GM19452 (cell line): ENCODE measurements around the gene ANKRD33B.
"Not testable (repeated sequence)": the region's sequence is repeated elsewhere in the genome, so short reads cannot be mapped to it uniquely, and the experiment has no call there.

Source experiments
- ATAC-seq: cut with Tn5 transposase; IDR thresholded peaks from one replicate; pipeline ENCODE4 v1.9.1; 2021; ENCODE audit not compliant: unreplicated experiment

ANKRD33B gene

DNA sequence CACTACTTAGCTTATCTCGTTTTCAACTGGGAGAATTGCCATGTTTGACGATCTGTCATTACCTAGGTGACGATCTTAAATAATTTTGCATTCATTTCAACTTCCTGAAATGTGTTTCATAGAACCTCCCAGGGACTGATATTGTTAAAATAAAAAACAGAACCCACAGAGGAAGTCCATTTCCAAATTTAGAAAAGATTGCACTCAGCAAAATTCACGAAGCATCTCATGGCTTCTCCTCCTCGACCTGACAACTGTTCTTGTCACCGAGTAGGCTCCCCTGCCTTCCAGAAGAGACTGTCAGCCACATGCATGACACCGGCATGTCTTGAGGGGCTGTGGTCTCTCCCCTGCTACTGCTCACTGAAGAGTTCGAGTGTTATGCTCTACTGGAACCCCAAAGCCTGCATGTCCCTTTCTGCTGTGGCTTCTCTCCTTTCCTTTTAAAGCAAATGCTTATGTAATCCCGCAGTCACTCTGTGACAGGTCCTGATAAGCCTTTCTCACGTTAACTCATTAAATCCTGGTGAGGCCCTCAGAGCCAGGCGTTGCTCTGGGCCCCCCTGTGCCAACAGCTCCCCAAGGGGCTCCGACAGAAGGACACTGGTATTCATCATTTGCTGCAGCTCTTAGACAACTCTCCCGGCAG is 26.8 kb upstream of the ANKRD33B start:
- ATAC-seq = no peak

DNA sequence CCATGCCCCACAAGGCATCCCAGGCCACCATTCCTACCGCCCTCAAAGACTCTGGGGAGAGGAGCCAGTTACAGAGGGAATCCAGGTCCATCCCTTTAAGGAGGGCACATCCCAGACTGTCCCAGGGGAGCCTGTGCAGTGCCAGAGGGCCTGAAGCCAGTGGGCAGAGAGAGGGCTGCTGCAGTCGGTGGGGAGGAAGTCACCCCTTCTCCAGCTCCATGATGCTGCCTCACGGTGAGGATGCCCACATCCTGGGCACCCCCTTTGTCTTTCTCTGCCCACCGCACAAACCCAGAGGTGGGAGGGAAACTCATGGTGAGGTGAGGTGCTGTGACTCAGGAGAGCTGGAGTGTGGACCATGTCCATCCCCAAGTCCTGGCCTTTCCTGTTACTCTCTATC is 26.2 kb upstream of the ANKRD33B start:
- no peak for ATAC-seq

DNA sequence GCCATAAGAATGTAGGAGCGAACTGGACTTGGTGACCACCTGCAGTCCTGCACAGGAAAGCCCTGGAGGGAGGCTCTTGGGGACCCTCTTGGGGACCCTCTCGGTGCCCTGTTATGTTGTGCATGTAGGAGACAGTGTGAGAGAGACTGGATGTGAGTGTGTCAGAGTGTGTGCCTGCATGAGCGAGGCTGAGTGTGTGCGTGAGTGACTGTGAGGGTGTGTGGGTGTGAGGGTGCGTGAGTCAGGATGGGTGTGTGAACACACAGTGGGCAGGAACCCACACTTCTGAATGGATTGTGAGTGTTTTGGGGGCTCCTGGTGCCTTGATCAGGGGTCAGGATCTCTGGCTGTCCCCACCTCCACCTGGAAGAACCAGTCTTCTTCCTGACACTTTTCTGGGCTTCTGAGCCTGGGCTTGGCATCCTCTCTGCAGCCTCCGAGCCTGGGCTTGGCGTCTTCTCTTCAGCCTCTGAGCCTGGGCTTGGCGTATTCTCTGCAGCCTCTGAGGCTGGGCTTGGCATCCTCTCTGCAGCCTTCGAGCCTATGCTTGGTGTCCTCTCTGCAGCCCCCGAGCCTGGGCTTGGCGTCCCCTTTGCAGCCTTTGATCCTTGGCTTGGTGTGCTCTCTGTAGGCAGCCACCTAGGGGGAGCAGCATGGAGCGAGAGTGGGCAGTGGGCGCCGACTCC is 25.6 kb upstream of the ANKRD33B start:
- no peak for ATAC-seq

DNA sequence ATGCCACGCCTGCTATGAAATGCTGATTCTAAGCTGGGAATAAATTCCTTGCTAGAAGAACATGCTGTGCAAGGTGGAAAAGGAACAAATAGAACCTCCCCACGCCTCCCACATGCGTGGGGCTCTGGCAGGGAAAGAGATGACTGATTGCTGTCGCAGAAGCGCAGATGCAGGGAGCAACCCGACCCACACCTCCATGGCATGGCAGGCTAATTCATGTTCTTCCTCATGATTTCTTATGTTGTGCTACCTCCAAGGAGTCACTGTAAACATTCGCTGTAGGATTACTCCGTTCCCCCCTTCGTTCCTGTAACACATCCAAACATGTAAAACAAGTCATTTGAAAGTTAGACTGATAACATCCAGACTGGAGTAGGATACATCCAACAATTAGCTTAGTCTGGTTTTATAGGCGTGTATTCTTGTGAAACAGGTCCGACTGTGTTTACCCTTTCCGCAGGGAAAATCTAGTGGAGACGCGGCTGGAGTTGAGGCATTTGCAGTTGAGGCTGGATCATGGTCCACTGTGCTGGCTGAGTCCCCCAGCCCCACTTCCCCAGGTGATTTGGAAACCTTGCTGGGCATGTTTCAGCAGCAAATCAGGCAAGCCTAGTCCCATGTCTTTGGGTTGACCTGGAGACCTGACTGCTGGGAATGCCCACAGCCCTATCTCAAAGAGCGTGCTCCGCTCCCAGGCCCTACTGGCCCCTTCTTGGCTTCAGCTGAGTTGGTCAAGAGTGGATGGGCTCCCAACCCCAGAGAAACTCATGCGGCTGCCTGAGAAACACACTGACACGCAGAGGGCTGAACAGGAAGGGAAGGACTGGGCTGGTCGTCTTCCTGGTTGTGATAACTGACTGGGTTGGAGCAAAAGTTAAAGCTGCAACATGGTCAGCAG is 24.8 kb upstream of the ANKRD33B start:
- no peak for ATAC-seq

DNA sequence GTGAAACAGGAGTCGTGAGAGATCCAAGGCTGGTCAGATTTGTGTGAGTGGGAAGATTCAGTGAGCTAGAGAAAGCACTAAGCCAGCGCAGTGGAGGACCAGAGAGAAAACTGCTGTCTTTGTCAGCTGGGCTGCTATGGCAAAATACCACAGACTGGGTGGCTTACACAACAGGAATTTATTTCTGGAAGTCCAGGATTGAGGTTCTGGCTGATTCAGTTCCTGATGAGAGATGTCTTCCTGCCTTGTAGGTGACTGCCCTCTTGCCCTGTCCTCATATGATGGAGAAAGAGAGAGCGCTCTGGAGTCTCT is 24.2 kb upstream of the ANKRD33B start:
- ATAC-seq = no peak

DNA sequence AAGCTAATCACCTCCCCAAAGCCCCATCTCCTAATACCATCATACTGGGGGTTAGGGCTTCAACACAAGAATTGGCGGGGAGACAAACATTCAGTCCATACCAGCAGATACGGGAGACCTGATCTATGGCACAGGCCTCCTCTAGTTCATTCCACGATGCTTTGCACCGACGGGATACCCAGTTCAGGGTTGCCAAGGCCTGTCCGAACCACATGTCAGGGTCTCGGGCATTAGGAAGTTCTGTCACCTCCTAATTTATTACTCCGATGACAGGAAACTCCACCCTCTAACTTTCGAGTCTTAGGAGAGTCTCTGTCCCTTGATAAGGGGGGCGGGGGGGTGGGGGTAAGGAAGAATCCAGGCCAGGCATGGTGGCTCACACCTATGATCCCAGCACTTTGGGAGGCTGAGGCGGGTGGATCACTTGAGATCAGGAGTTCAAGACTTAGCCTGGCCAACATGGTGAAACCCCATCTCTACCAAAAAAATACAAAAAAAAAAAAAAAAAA is 23.8 kb upstream of the ANKRD33B start:
- ATAC-seq = no peak

DNA sequence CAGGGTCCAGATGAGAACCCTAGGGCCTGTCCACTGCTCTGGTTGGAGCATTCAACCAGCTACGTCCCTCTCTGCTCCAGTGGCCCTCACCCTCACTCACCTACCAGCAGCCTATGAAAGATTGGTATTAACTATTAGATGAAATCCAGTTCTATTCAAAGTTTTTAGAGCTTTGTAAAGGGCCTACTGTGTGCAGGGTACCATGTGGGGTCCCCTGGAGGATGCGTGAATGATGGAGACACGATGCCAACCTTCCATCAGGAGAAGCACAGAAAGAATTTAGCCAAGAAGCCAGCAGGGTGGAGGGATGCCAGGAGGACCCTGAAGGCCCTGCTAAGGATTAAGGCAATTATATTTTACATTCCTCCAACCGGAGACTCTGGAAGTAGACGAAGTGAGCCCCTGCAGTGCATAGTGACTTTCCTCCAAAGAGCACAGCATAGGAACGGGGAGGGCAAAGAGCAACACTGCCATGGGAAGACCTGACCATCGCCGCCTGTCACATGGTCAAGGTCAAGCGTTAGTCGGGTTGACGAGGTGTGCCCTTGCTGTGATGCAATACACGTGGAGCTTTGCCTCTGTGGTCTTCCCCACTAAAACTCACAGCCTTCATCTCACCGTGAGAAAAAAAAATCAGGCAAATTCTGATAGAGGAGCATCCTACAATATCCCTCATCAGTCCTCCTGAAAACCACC is 22.8 kb upstream of the ANKRD33B start:
- ATAC-seq = no peak

DNA sequence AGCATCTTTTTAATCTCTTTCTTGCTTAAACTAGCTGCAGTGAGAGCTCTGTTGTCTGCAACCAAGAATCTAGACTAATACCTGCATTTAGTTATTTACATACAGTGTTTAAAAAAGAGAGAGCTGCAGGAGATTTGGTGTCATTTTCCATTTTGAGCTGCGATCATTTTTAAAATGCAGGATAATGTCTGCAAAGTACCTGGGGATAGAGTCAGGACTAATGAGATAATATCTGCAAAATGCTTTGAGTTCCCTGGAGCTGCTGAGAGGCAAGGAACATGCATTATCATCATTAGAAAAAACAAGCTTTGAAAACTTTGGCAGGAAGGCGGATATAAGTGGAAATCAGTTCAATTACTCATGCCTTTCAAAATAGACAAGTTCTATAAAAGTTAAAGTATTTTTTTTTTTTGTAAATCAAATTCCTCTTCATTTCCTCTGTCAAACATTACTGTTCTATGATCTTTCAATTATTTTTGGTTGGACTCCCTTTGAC is 21.8 kb upstream of the ANKRD33B start:
- ATAC-seq = no peak

DNA sequence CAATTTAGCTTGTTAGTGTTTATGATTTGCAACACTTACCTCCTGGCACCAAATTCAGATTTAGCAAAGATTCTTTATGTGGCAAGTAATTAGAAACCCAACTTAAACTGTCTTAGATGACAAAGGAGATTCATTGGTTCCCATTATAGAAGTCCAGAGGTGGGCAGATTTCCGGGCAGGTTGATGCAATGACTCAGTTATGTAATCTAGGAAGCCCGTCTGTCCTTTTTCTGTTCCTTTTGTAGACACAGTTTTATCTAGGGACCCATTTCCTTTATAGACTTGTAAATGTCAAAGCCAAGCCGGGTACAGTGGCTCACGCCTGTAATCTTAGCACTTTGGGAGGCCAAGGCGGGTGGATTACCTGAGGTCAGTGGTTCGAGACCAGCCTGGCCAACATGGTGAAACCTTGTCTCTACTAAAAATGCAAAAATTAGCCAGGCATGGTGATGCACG is 20.3 kb upstream of the ANKRD33B start:
- no peak for ATAC-seq

DNA sequence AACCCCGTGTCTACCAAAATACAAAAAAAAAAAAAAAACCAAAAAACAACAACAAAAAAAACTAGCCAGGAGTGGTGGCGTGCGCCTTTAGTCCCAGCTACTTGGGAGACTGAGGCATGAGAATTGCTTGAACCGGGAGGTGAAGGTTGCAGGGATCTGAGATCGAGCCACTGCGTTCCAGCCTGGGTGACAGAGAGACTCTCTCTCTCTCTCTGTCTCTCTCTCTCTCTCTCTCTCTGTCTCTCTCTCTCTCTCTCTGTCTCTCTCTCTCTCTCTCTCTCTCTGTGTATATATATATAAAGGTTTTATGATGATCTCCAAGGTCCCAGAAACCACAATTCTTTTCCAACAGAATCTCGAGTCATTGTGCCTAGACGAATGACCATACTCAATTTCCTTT is 18.8 kb upstream of the ANKRD33B start:
- no peak for ATAC-seq

DNA sequence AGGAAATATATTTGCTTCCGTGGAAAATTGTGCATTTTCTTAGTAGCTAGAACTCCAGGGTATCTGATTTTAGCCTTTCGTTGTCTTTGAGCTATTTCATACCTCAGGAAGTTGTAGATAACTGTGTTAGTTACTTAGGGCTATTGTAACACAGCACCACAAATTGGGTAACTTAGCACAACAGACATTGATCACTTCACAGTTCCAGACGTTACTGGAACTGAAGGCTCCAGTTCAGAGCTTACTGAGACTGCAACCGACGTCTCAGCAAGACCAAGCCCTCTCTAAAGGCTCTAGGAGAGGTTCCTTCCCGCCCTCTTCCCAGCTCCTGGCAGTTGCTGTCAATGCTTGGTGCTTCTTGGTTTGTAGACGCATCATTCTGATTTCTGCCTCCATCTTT is 17.7 kb upstream of the ANKRD33B start:
- no peak for ATAC-seq

DNA sequence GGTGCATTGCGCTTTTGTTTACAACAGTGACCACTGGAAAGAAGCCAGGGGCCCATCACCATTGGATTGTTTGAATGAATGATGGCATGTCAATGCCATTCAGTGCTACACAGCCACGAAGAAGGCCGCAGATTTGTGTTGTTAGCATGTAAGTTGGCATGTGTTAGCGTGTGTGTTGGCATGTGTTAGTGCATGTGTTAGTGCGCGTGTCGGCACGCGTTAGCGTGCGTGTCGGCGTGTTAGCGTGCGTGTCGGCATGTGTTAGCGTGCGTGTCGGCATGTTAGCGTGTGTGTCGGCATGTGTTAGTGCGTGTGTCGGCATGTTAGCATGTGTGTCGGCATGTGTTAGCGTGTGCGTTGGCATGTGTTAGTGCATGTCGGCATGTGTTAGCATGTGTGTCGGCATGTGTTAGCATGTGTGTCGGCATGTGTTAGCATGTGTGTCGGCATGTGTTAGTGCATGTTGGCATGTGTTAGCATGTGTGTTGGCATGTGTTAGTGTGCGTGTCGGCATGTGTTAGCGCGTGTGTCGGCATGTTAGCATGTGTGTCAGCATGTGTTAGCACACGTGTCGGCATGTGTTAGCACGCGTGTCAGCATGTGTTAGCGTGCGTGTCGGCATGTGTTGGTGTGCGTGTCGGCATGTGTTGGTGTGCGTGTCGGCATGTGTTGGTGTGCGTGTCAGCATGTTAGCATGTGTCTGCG is 15.3 kb upstream of the ANKRD33B start:
- ATAC-seq = no peak

DNA sequence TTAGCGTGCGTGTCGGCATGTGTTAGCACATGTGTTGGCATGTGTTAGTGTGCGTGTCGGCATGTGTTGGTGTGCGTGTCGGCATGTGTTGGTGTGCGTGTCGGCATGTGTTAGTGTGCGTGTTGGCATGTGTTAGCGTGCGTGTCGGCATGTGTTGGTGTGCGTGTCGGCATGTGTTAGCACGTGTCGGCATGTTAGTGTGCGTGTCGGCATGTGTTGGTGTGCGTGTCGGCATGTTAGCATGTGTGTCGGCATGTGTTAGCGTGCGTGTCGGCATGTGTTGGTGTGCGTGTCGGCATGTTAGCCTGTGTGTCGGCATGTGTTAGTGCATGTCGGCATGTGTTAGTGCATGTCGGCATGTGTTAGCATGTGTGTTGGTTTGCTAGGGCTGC is 14.8 kb upstream of the ANKRD33B start:
- ATAC-seq = not testable (repeated sequence)

DNA sequence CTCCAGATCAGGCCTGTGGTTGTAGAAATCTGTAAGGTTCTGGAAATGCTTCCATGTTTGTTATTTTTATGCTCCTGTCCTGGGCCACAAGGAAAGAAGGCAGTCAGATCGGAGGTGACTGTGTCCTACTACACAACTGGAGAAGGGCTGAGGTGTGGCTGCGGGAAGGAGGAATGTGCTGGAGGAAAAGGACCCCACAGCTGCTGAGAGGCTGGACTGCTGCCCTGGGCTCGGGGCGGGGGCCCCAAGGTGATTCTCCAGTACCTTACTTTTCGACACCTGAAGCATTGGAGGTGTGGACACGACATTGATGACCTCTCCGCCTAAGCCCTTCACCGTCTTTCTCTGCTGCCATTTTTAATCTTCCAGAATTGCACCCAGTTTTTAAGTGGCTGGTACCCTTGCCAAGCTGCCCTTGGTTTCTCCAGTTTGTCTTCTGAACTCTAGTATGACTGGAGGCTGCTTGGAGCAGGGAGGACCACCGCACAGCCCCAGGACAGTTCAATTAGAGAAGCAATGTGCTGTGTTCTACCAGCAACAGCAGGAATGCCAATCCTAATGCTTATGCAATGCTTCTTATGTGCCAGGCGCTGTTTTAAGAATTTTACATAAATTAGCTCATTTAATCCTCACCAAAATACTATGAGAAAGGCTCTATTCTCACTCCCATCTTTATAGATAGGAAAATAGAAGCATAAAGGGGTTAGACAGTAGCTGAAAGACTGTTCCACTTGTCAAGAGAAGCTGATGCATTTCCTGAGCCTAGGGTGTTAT is 13.5 kb upstream of the ANKRD33B start:
- ATAC-seq = no peak

DNA sequence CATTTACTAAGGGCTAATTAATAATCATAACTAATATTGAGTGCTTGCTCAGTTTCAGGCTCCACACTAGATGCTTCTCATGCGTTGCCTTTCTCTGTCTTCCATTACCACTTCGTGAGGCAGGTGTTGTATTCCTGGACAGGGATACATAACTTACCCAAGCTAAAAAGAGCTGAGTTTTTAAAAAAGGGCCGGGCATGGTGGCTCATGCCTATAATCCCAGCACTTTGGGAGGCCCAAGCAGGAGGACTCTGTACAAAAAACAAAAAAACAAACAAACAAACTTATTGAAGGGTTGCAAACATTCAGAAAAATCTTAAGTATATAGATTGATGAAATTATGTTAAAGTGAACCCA is 12.1 kb upstream of the ANKRD33B start:
- no peak for ATAC-seq

DNA sequence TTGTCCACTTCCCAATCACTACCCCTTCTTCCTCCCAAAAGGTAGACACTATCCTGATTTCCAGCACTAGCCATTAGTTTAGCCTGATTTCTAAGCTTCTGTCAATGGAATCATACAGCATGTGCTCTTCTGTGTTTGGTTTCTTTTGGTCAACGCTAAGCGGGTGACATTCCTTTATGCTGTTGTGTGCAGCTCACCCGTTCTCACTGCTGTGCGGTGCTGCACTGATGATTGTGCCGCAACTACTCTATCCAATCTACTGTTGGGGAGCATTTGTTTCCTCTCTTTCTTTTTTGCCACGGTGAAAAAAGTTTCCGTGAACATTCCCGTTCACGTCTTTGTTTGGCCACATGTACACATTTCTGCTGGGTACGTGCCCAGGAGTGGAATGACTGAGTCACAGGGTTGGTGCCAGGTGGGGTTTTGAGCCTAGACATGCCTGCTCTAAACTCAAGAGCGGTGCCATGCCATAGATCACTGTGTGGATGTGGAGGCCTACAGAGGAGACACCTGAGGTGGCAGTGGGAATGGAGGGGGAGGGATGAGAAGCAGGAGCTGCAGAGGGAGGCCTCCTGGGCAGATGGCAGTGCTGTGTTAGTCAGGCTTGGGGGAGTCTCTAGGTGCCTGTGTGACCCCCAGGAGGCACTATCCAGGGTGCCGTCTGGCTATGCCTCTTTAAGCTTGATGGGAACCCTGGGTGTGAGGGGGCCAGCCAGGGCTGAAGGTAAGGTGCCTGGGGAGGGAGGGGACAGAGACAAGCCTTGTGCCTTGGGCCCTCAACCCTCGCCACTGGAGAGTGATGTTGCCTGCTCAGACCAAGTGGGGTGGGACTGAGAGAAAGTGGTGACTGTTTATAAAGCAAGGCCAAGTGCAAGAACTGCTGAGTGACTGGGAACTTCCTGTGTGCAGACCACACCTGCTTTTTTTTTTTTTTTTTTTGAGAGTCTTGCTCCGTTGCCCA is 11.4 kb upstream of the ANKRD33B start:
- peak; percentile 68 for ATAC-seq

DNA sequence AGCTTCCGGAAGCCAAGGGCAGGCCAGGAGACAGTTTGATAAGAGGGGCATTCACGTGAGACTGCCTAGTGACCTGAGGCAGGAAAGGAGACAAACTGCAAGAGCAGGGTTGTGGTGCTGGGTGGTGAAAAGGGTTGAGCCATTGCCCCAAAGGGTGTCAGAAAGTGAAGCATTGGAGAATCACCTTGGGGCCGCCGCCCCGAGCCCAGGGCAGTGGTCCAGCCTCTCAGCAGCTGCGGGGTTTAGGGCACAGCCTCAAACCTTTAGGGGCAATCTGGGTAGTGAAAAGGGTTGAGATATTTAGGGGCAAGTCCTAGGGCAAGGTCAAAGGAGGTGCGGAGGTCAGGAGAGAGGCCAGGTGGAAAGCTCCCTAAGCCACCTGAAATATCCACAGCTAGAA is 10.4 kb upstream of the ANKRD33B start:
- ATAC-seq = no peak

DNA sequence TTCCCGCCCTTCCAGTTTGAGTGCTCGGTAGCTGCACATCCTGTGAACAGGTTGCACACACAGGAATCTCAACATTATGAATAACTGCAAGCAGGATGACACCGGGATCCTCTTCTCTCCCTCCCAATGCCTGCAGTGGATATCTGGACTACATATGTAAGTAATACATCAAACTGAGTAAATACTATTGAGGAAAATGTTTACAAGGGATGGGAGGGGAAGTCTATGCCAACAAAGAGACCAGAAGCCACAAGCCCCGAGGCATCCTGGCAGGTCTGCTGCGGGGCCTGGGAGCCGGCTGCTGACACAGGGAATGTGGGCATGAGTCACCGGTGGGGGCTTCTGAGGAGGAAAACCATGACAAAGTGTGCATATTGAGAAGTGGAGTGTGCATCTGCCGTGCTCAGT is 8.6 kb upstream of the ANKRD33B start:
- ATAC-seq = no peak
